ENCODE measurements around the gene PHKA2. TPM values are rescaled to one million over a fixed set of nuclear protein-coding genes. Genes with fewer than 3 reads are reported as not detected.

Gene PHKA2
- total RNA-seq, 1 experiment from 2014 or later = 18.1 TPM

DNA sequence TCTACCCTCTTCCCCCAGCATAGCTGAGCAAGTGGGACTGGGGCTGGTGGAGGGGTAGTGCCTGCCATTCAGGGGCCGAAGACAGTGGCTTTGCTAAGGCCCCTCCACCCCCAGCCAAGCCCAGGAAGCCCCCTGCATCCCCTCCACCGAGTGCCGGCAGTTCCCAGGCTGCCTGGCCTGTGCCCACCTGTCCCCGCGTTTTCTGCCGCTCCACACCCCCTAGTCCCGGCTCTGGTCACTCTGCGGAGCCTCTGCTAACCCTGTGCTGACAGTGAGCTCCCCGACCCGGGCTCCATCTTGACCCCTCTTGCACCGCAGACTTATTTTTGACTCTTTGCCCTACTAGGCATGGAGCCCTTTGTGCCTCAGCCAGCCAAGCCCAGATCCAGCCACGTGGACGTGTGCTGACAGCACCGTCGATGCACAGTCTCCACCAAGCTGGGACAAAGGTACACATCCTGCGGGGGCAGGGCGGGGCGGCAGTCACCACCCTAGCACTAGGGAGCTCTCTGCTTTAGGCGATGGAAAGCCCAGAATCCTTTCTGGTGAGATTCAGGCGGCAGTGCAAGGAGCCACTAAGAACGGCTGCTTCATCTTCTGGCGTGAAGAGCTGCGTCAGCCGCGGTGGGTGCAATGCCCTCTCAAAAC lies 96.6 kb downstream of the PHKA2 start:
- H3K27me3 Mint-ChIP-seq (ENCODE audit: insufficient read depth, unreplicated experiment) = no peaks in the 10 kb centered on the region
- ChIA-PET CTCF (interaction anchor here (0.6 to 2.5 kb wide), 5 partner anchors 8 to 491 kb away, joined by 3 to 18 read pairs (median 8); no protein-coding TSS in a partner anchor), POLR2A (interaction anchor here (0.5 to 1.6 kb wide), 5 partner anchors 8 to 477 kb away, joined by 3 to 8 read pairs (median 5); partner anchors contain the start of gene CDKL5)
- peak overlapping the region; percentile 97 for H3K27ac Mint-ChIP-seq (ENCODE audit: low read depth, unreplicated experiment)
- no TSS peak for BruUV-seq (replicated peaks)
- no peak for TF ChIP-seq CTCF (IDR thresholded peaks at IDR 0.05; ENCODE audit: unreplicated experiment)
- DNase-seq (ENCODE audit: unreplicated experiment) = no peak
- intact Hi-C loops (cut with micrococcal nuclease) = loop anchor here (10.0 kb wide), 1 partner anchor 212 kb away; the partner anchor contains the start of gene RS1
- peaks cover 16% of the 10 kb centered on the region for H3K36me3 Mint-ChIP-seq (ENCODE audit: insufficient read depth, unreplicated experiment)
- peaks cover 24% of the 10 kb centered on the region for H3K4me1 Mint-ChIP-seq (ENCODE audit: insufficient read depth, unreplicated experiment)
- peaks cover 4% of the 10 kb centered on the region for H3K9me3 Mint-ChIP-seq (ENCODE audit: unreplicated experiment)
- H3K4me3 Mint-ChIP-seq (ENCODE audit: unreplicated experiment) = peak overlapping the region; percentile 85

DNA sequence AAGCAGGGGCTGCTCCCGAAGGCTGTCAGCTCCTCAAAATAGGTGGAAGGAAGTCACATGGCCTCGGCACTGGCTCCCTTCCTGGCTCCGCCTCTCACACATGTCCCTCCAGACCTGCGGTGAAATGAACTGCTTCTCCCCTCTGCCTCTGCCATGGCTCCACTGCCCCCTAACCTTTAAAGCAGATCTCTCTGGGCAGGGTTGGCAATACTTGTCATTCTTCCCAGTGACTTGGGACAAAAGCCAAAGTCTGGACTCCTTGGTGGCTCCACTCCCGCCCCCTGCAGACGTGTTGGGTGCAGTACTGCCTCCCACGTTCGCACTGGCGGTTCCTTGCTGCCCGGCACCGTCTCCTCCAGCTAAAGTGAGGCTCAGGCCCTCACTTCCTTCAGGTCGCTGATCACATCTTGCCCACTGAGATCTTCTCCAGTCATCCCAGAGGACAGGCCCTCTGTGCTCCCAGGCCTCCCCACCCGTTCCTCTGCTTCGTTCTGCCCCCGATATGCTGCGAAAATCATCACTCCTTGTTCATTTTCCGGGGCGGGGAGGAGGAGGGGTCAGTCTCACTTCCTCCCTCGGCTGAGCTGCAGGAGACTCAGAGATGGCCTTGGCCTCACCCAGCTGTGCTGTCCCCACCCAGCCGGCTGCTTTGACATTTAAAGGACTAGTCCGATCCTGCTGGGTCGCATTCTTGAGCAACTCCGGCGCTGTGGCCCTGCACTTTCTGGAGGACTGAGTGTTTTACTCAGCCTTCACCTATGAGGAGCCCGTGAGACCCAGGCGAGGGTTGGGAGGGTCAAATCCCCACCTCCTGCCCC lies 97.4 kb downstream of the PHKA2 start:
- intact Hi-C loops (cut with micrococcal nuclease) = loop anchor here (1.0 to 10.0 kb wide), 2 partner anchors 212 to 476 kb away; partner anchors contain the start of gene RS1
- POLR2A ChIA-PET = interaction anchor here (0.7 to 1.6 kb wide), 7 partner anchors 8 to 476 kb away, joined by 3 to 8 read pairs (median 5); partner anchors contain the start of gene CDKL5
- Mint-ChIP-seq H3K4me1 (ENCODE audit: insufficient read depth, unreplicated experiment) (peaks cover 24% of the 10 kb centered on the region), H3K27ac (ENCODE audit: low read depth, unreplicated experiment) (peak overlapping the region; percentile 97), H3K9me3 (ENCODE audit: unreplicated experiment) (peaks cover 8% of the 10 kb centered on the region), H3K27me3 (ENCODE audit: insufficient read depth, unreplicated experiment) (no peaks in the 10 kb centered on the region), H3K4me3 (ENCODE audit: unreplicated experiment) (peak overlapping the region; percentile 85), H3K36me3 (ENCODE audit: insufficient read depth, unreplicated experiment) (peaks cover 17% of the 10 kb centered on the region)
- no TSS peak for BruUV-seq (replicated peaks)
- peak; percentile 76 for DNase-seq (ENCODE audit: unreplicated experiment)
- CTCF ChIA-PET = interaction anchor here (0.6 to 2.5 kb wide), 9 partner anchors 8 to 491 kb away, joined by 3 to 18 read pairs (median 3); no protein-coding TSS in a partner anchor
- peak; percentile 39 for TF ChIP-seq CTCF (IDR thresholded peaks at IDR 0.05; ENCODE audit: unreplicated experiment)

DNA sequence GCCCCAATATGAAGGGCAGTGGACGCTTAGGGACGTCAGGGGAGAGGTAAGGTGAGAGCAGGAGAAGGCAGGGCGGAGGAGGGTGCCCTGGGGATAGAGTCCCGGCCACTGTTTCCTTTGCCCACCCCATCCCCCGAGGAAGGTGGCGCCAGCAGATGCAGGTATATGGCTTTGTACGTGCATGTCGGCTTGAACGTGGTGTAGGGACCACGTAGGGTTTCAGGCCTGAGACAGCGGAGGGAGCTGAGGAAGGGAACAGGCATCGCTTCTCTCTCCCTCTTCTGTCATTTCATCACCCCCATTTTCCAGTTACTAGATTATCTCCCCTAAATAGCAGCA lies 97.9 kb downstream of the PHKA2 start:
- H3K9me3 Mint-ChIP-seq (ENCODE audit: unreplicated experiment) = peaks cover 8% of the 10 kb centered on the region
- intact Hi-C loops (cut with micrococcal nuclease) = loop anchor here (1.0 to 10.0 kb wide), 2 partner anchors 211 to 476 kb away; partner anchors contain the start of gene RS1
- H3K27ac Mint-ChIP-seq (ENCODE audit: low read depth, unreplicated experiment) = peak overlapping the region; percentile 97
- H3K4me1 Mint-ChIP-seq (ENCODE audit: insufficient read depth, unreplicated experiment) = peaks cover 24% of the 10 kb centered on the region
- DNase-seq (ENCODE audit: unreplicated experiment) = no peak
- BruUV-seq (replicated peaks) = no TSS peak
- TF ChIP-seq CTCF (IDR thresholded peaks at IDR 0.05; ENCODE audit: unreplicated experiment) = no peak
- no peaks in the 10 kb centered on the region for H3K27me3 Mint-ChIP-seq (ENCODE audit: insufficient read depth, unreplicated experiment)
- CTCF ChIA-PET = interaction anchor here (0.6 to 2.5 kb wide), 7 partner anchors 9 to 476 kb away, joined by 3 to 18 read pairs (median 3); no protein-coding TSS in a partner anchor
- H3K36me3 Mint-ChIP-seq (ENCODE audit: insufficient read depth, unreplicated experiment) = peaks cover 17% of the 10 kb centered on the region
- POLR2A ChIA-PET = interaction anchor here (0.9 to 1.6 kb wide), 4 partner anchors 9 to 476 kb away, joined by 5 to 8 read pairs (median 6); partner anchors contain the start of gene CDKL5
- peak overlapping the region; percentile 85 for H3K4me3 Mint-ChIP-seq (ENCODE audit: unreplicated experiment)
